SIG-M5 (cell line): ENCODE results near the gene COX15.
A peak's percentile ranks its signal among the peaks of the same experiment; 100 is the strongest.
"Not testable (repeated sequence)": the region's sequence is repeated elsewhere in the genome, so short reads cannot be mapped to it uniquely, and the experiment has no call there.

Experiments used
- DNase-seq: peaks from one replicate; lab custom pipeline; 2025; lab: John Stamatoyannopoulos, UW

Gene COX15

DNA sequence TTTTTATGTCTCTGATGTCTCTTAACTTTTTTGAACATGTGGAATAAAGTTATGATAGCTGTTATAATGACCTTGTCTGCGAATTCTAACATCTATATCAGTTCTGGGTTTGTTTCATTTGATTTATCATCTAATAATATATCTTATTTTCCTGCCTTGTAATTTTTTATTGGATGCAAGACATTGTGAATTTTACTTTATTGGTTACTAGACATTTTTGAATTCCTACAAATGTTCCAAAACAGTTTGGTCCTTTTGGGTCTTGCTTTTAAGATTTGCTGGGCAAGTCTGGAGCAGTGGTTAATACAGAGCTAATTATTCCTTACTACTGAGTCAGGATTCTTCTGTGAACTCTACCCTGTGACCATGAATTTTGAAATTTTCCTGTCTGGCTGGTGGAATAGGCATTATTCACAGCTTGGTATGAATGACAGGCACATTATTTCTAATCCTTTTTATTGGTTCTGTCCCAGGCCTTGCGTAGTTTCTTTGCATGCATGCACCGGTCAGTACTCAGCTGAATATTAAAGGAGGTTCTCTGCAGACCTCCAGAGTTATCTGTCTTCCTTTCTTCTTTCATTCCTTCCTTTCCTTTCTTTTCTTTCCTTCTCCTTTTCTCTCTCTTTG, 9.1 kb upstream of the COX15 start:
- no peak for DNase-seq

DNA sequence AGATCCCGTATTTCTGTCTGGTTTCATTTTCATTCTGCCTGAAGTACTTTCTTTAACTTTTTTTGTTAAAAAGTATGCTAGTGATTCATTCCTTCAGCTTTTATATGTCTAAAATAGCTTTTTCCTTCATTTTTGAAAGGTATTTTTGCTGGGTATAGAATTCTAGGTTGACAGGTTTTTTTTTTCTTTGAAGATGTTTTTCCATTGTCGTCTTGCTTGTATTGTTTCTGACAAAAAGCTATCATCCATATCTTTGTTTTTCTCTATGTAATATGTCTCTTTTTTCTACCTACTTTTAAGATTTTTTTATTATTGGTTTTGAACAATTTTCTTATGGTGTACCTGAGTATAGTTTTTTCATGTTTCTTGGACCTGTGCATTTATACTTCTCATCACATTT, 8.3 kb upstream of the COX15 start:
- DNase-seq, result no peak

DNA sequence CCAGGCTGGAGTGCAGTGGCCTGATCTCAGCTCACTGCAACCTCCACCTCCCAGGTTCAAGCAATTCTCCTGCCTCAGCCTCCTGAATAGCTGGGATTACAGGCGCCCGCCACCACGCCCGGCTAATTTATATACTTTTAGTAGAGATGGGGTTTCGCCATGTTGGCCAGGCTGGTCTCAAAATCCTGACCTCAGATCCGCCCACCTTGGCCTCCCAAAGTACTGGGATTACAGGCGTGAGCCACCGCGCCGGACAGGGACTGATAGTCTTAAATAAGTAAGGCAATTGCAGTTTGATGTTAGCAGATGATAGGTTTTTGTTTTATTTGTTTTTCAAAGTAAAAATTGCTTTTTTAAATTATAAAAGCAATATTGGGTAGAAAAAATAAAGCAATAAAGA, 2.2 kb upstream of the COX15 start:
- DNase-seq, result not testable (repeated sequence)

DNA sequence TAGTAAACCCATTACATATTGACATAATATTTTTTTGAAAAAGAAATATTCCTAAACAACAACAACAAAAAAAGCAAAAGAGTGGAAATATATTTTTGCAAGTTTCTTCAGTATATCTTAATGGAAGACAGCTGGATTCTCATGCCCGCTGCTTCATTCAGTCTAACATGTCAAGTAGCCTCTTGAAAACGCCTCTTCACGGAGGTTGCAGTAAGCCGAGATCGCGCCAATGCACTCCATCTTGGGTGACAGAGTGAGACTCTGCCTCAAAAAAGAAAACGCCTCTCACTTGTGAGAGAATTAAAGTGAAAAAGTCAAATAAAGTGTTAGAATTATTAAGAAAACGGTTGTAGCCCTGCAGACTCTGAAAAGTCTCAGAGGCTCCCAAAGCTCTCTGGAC, 1.4 kb upstream of the COX15 start:
- no peak for DNase-seq

DNA sequence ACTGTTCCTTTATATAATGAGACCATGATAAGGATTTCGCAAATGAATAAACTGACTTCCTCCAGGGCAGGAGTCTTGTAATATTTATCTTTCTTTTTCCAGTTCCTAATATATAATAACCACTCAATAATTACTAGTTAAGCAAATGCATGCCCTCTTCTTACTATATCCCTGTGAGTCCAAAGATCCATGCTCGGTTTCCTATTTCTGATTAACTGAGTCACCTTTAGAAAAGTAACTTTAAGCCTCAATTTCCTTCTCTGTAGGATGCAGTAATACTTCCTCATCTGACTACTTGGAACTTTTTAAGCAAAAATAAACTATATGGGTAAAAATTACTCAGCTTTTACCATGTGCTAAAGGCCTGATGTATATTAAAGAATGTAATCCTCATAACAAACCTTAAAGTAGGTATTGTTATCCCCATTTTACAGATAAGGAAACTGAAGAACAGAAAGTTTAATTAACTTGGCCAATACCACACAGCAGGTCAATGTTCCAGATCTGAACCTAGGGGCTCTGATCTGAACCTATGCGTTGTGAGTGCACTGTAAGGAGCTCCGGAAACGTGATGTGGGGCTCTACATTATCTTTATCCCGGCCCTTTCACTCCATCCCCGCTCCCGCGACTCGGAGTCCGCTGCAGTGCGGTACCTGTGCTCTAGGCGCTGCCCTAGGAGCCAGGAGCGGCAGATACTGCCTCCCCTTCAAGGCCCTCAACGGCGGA, 458 bp downstream of the COX15 start:
- DNase-seq, result no peak

DNA sequence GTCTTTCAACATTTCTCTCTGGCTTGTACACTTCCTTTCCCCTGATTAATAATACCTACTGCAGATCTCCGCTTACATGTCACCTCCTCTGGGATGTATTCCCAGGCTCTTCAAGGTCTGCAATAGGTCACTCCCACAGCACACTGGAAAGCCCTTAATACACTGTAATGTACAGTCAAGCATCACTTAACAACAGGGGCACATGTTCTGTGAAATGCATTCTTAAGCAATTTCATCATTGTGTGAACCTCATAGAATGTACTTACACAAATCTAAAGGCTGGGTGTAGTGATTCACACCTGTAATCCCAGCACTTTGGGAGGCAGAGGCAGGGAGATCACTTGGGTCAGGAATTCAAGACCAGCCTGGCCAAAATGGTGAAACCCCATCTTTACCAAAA, 1.9 kb downstream of the COX15 start:
- no peak for DNase-seq

DNA sequence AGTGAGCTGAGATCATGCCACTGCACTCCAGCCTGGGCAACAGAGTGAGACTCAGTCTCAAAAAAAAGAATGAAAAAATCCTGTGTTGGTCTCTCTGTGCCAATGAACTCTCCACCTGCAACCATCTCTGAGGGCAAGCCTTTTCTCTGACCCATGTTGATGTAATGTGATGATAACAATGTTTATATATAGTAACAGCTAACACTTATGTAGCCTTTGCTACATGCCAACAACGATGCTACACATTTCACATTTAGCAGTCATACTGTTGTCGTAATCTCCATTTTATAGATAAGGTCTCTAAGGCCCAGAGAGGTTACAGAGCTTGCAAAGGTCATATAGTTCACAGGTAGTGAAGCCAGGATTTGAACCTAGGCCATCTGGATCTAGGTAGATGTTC, 11.5 kb downstream of the COX15 start:
- DNase-seq, result no peak

DNA sequence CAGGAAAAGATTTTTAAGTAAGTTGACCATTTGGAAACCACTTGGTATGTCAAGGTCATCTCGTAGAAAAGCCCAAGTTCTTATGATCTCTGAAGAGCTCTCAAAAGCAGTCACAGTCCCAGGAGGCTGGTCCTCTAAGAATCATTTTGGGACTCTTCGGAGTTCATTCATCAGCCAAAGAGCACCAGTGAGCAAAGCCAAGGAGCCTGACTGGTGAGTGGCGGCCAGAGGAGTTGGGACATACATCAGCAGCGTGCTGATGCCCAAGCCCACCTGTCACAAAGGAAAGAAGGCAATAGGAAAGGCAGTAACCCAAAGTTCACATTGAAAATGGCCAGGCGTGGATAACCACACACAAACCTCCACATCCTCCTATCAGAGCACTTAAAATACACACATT, 17.5 kb downstream of the COX15 start:
- DNase-seq, result no peak

DNA sequence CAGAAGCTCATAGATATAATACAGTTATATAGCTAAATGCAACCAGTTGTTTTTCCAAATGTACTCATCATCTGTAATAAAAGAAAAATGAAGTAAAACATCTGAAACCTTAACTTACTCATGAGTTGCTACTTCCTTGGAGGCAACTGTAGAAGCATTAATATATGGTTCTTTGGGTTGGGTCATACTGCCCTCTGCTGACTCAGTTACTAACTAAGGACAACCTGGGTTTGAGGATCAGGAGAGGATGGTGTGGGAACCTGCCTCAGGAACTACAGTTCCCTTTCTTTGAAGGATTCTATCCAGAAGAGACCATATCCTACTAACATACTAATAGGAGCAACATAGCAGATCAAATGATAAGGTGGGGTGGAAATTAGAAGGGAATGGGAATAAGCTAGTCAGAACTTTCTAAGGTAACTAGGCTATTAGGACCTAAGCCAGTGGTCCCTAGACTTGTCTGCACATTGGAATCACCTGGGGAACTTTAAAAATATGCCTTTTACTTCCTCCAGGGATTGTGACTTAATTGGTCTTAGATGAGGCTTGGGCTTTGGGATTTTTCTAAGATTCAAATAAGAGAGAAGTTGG, 20.7 kb downstream of the COX15 start:
- DNase-seq, result no peak

DNA sequence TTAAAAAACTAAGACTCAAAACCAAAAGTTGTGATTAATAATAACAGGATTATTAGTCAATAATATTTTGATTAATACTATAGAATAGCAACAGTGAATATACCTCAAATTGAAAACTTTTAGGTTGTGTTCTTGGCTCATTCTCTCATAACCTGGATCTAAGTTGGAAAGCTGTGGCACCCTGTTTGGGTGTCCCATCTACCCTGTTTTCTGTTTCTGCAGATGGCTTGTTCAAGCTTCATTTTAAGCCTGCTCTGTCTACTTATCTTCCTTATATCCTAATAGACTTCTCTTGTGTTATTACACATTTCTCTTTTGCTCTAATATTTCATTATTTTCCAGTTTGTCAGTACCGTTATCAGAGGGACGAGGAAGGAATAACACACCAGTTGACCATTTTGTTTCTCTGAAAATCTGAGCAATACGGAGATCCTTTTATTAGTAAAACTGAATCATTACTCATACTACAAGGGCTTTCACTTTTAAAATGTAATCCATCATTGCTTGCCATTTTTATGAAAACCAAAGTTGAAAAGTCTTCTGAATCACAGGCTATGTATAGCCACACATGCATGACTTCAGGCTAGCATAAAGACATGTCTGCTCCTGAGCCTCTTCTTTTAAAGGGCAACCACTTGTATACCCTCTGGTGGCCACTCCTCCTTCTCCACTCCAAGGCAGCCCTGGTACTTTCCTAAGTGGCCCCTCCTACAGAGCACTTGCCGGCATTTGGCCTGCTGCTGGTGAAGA, 22.3 kb downstream of the COX15 start:
- no peak for DNase-seq

DNA sequence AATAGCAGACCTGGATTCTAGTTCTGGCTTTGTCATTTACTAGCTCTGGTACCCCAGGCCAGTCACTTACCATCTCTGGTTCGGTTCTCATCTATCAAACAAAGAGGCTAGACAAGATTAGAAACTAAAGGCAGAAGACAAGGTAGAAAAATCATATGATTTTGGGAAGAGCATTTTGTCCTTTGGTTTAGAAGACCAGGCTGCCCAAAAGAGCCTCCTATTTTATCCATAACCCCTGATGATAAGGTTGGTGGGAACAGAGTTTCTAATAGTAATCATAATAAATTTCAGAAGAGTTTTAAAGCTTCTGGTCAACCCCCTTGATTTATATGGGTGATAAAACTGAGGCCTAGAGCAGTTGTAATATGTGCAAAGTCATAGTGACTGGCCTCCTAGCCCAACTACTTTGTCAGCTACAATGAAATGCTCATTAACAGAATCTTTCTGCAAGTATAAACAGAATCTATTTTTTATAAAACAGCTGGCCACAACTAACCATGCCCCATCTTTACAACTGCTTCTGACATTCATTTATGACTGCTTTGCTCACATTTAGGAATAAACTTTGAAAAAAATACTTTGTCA, 23.4 kb downstream of the COX15 start:
- no peak for DNase-seq

DNA sequence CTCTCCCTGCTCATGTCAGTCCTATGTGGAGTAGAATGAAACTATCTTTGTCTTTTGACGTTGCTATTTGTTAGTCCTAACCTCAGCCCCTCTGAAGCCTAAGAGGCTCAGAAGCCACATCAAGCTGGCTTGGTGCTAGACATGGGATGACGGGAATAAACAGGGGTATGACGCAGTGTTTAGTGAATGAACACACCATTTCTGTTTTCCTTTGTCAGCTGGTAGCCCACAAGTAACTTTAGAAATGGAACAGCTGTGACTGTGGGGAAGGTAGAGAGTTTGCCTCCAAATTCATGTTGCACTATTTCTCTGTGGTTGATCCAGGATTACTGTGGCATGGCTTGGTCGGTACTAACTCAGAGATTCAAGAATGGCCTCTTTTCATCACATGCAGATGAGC, 31.3 kb downstream of the COX15 start:
- DNase-seq, result no peak

DNA sequence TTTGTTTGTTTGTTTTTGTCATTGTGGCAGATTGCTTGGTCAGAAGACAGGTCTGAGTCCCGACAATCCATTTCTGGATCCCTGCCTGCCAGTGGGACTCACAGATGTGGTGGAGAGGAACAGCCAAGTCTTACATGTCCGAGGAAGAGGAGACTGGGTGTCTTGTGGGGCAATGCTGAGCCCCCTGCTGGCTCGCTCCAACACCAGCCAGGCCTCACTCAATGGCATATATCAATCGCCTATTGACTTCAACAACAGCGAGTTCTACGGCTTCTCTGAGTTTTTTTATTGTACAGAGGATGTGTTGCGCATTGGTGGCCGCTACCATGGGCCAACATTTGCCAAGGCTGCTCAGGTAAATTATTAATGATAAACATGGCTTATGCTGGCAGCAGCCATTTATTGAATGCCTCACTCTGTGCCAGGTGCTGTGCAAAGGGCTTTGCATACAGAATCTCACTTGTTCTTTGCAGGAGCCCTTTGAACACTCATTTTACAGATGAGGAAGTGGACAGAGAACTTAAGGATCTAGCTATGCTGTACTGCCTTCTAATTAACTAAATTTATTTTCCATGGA, 33.3 kb downstream of the COX15 start:
- no peak for DNase-seq

DNA sequence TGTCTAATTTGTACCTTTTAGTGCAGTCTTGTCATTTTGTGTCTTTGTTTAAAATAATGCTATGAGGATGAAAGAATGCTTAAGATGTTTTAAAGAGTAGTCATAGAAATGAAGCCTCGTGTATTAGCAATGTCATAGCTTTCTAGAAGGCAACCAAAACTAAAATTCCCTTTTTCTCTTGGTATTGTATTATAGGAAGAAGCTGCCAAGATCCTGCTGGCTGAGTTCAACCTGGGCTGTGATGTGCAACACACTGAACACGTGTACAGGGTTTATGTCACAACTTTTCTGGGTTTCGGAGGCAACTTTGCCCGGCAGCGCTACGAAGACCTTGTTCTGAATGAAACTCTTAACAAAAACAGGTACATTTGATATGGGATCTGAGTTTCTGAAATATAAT, 36.2 kb downstream of the COX15 start:
- no peak for DNase-seq

DNA sequence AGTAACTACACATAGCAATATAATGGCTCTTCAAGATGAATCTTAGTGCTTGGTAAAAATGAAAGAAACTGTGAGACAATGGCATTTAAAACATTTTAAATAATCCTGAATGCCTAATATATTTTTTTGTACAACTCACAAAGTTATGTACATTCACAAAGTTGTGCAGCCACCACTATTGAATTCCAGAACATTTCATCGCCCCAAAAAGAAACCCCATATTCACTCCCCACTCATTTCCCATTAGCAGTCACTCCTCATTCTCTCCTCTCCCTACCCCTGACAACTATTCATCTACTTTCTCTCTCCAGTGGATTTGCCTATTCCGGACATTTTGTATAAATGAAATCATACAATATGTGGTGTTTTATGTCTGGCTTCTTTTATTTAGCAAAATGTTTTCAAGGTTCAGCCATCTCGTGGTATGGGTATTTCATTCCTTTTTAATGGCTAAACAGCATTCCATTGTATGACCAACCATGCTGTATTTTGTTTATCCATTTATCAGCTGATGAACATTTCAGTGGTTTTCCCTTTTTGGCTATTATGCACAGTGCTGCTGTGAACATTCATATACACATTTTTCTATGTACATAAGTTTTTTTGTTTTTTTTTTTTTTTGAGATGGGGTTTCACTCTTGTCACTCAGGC, 37.9 kb downstream of the COX15 start:
- no peak for DNase-seq

DNA sequence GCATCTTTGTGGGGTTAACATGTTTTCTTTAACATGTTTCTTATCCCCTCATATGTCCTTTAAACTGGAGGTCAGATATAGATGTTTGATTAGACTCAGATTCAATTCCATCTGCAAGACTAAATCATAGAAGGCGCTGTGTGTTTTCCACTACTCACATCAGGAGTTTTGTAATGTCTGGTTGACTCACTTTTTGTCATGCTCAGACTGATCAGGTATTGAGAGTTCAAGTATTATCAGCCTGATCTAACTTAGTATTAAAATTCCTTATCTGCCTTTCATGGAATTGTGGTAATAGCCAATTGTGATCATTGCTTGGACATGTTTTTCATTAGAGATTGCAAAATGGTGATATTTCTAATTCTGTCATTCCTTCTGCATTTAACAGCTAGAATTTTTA, 42.5 kb downstream of the COX15 start:
- no peak for DNase-seq

DNA sequence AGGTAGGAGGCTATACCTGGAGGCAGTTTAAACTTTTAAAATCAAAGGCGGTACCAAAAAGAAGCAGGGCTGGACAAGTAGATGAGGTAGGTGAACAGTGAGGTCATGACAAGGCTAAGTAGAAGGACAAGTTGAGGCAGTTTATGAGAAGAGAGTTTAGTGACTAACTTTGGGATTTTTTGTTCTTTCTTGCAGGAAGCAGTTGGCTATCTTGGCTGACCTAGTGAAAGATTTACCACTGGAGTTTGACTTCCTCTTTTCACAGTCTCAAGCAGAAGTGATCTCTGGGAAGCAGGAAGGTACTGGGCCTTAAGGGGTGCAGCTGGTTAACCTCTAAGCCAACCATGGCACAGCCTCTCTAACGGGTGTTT, 46.3 kb downstream of the COX15 start:
- DNase-seq, result peak; percentile 59

DNA sequence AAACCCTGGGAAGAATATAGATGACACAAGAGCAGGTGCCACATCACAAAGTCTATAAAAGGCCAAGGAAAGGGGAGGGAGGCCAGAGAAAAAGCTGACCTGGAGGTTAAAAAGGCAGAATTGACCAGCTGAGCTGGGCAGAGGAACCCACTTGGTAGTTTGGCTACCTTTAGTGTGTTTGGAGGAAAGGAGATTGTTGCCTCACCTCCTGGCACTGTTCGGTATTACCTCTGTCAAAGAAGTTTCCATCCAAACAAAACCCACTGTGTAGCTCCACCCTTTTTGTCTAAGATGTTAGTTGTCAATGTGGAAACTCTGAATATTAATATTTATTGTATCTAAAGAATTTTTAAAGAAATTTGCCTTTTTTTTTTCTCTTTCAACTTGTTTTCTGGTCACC, 49.2 kb downstream of the COX15 start:
- DNase-seq, result no peak
